Panc1 (cell line): ENCODE results near the gene MID2.

Source experiments
- POLR2AphosphoS5 ChIP-seq: IDR thresholded peaks from 2 replicates; pipeline ENCODE4 v1.6.1; 2012; ENCODE audit warnings: mild to moderate bottlenecking, low read depth, low read length, moderate library complexity
- TF ChIP-seq, protein P1 (sequence below): fragments of 450-650 bp; IDR thresholded peaks from 2 replicates; pipeline ENCODE4 v1.5.1; 2017; ENCODE audit warnings: mild to moderate bottlenecking
- TF ChIP-seq, protein P2 (sequence below), 2 experiments: IDR thresholded peaks; 2 replicates each; pipeline ENCODE4 v1.6.1; 2011 to 2012; ENCODE audit warnings: low read depth in 2 of 2, control low read depth in 1 of 2, low read length in 1 of 2, mild to moderate bottlenecking in 1 of 2, moderate library complexity in 1 of 2; ENCODE audit not compliant: insufficient read depth in 1 of 2

DNA sequence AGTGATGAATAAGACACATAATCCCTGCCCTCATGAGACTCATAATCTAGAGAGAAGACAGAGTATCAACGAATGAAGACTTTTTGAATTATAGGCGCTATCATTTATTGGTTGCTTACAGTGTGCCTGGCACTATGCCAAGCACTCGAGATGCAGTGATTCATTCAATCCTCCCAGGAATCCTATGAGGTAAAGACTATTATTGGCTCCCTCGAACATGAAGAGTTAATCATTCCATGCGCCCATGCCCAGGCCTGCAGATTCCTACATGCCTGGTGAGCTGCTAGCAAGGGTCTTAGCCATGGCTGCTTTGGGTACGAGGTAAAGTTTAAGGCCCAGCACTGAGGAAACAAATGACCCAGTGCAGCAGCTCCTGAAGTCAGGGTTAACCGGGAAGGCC, 109.5 kb downstream of the MID2 start:
- TF ChIP-seq, protein P1, sequence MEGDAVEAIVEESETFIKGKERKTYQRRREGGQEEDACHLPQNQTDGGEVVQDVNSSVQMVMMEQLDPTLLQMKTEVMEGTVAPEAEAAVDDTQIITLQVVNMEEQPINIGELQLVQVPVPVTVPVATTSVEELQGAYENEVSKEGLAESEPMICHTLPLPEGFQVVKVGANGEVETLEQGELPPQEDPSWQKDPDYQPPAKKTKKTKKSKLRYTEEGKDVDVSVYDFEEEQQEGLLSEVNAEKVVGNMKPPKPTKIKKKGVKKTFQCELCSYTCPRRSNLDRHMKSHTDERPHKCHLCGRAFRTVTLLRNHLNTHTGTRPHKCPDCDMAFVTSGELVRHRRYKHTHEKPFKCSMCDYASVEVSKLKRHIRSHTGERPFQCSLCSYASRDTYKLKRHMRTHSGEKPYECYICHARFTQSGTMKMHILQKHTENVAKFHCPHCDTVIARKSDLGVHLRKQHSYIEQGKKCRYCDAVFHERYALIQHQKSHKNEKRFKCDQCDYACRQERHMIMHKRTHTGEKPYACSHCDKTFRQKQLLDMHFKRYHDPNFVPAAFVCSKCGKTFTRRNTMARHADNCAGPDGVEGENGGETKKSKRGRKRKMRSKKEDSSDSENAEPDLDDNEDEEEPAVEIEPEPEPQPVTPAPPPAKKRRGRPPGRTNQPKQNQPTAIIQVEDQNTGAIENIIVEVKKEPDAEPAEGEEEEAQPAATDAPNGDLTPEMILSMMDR, result no peak
- no peak for TF ChIP-seq POLR2AphosphoS5
- TF ChIP-seq, protein P2, sequence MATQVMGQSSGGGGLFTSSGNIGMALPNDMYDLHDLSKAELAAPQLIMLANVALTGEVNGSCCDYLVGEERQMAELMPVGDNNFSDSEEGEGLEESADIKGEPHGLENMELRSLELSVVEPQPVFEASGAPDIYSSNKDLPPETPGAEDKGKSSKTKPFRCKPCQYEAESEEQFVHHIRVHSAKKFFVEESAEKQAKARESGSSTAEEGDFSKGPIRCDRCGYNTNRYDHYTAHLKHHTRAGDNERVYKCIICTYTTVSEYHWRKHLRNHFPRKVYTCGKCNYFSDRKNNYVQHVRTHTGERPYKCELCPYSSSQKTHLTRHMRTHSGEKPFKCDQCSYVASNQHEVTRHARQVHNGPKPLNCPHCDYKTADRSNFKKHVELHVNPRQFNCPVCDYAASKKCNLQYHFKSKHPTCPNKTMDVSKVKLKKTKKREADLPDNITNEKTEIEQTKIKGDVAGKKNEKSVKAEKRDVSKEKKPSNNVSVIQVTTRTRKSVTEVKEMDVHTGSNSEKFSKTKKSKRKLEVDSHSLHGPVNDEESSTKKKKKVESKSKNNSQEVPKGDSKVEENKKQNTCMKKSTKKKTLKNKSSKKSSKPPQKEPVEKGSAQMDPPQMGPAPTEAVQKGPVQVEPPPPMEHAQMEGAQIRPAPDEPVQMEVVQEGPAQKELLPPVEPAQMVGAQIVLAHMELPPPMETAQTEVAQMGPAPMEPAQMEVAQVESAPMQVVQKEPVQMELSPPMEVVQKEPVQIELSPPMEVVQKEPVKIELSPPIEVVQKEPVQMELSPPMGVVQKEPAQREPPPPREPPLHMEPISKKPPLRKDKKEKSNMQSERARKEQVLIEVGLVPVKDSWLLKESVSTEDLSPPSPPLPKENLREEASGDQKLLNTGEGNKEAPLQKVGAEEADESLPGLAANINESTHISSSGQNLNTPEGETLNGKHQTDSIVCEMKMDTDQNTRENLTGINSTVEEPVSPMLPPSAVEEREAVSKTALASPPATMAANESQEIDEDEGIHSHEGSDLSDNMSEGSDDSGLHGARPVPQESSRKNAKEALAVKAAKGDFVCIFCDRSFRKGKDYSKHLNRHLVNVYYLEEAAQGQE (IDR thresholded peaks at IDR 0.05; ENCODE audit: insufficient read depth in 1 of 2, low read depth in 2 of 2, low read length in 1 of 2), result no peak
